ENCODE data around the gene DNAH11. TPM values are rescaled to one million over a fixed set of nuclear protein-coding genes. Genes with fewer than 3 reads are reported as not detected.

DNAH11 gene
- total and polyA plus RNA-seq, 4 donors: 1.8 to 24.7 (median 8.1) TPM

DNA sequence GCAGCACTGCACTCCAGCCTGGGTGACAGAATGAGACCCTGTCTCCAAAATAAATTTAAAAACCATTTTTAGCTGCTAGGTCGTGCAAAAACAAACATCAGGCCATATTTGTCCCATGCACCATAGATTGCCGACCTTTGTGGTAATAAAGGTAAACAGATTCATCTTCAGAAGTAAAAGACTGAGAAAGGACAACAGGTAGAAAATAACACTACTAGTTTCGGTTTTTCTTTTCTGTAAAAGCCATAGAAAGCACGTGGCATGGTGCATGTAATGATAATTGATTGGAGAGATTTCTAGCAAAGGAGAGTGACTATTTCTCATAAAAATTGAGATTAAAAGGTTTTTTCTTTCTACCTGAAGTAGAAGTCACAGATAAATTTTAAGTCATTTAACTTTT, 93.9 kb downstream of the DNAH11 start:
- H3K27me3 ChIP-seq (ENCODE audit: control insufficient read depth in 3 of 3, insufficient read depth in 3 of 3, low read length in 2 of 3): no peaks in the 10 kb centered on the region
- H3K4me1 ChIP-seq (ENCODE audit: control insufficient read depth in 5 of 5, insufficient read depth in 5 of 5, low read length in 5 of 5): no peaks in the 10 kb centered on the region
- TF ChIP-seq, protein P1, sequence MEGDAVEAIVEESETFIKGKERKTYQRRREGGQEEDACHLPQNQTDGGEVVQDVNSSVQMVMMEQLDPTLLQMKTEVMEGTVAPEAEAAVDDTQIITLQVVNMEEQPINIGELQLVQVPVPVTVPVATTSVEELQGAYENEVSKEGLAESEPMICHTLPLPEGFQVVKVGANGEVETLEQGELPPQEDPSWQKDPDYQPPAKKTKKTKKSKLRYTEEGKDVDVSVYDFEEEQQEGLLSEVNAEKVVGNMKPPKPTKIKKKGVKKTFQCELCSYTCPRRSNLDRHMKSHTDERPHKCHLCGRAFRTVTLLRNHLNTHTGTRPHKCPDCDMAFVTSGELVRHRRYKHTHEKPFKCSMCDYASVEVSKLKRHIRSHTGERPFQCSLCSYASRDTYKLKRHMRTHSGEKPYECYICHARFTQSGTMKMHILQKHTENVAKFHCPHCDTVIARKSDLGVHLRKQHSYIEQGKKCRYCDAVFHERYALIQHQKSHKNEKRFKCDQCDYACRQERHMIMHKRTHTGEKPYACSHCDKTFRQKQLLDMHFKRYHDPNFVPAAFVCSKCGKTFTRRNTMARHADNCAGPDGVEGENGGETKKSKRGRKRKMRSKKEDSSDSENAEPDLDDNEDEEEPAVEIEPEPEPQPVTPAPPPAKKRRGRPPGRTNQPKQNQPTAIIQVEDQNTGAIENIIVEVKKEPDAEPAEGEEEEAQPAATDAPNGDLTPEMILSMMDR (IDR thresholded peaks at IDR 0.05; ENCODE audit: control extremely low read depth, extremely low read depth): no peak
- peaks cover 0 to 2% (median under 1%) of the 10 kb centered on the region in 4 donors for H3K9me3 ChIP-seq (ENCODE audit: control insufficient read depth in 4 of 4, insufficient read depth in 3 of 4, low read length in 3 of 4)
- H3K36me3 ChIP-seq (ENCODE audit: control insufficient read depth in 4 of 4, insufficient read depth in 4 of 4, low read length in 4 of 4): no peaks in the 10 kb centered on the region
- no peak overlapping the region for H3K27ac ChIP-seq (ENCODE audit: low read depth in 1 of 2, low read length in 1 of 2)
- 74 to 85% methylated on average over 4 of the region's 4 CpGs for WGBS, 2 donors
- no peak overlapping the region for H3K9ac ChIP-seq (ENCODE audit: insufficient read depth in 1 of 2, low read length in 2 of 2)
- no peak overlapping the region for H3K4me3 ChIP-seq
- ATAC-seq (ENCODE audit: insufficient read depth, low FRiP score) (no peak), DNase-seq (no peak)

DNA sequence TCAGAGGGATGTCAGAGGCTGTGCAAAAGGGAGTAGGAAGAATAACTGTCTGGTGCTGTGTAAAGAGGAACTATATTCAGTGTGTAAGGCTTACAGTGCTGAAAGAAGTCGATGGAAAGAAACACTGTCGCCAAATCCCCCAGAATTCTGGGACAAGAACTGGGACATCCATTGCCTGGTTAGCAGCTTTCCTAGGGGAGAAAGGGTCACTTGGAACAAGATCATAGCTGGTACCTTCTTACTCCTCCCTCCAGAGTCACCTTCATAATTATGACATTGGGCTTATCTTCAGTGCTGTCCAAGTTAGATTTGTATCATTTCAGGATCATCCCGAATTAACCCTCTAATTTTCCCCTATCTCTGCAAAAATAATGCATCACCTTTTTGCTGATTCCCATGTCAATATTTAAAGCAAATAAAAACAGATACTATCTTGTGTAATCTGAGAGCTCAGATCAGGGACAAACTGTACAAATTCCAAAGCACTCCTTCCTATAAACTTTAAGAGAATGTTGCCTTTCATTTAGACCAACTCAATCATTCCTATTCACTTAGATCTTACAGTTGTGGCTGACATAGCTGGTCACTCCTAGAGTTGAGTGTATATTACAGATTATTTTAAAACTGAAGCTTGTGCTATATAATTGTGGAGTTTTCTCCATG, 96.5 kb downstream of the DNAH11 start:
- WGBS, 2 donors: 69 to 80% methylated on average over 3 of the region's 3 CpGs

DNA sequence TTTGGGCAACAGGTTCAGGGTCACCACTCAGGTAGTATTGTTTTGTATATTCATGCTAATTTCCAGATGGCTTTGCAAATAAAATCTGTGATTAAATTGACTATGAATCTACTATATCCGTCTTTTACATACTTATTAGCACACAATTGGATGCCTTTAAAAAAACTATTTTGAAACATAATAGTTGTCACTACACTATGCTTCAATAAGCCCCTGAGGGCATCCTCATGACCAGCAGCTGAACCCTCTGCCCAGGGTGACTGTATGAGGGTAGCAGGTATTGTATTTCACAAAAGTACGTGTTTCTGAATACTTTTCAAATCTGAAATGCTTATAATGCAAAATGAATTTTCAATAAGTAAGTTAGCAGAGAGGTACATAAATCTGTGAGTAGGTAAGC, 97.3 kb downstream of the DNAH11 start:
- H3K4me3 ChIP-seq: no peak overlapping the region
- H3K4me1 ChIP-seq (ENCODE audit: control insufficient read depth in 5 of 5, insufficient read depth in 5 of 5, low read length in 5 of 5): no peaks in the 10 kb centered on the region
- no peak for ATAC-seq (ENCODE audit: insufficient read depth, low FRiP score)
- 85 to 86% methylated on average over 2 of the region's 2 CpGs for WGBS, 2 donors
- H3K36me3 ChIP-seq (ENCODE audit: control insufficient read depth in 4 of 4, insufficient read depth in 4 of 4, low read length in 4 of 4): no peaks in the 10 kb centered on the region
- no peak for DNase-seq
- TF ChIP-seq, protein P1 (IDR thresholded peaks at IDR 0.05; ENCODE audit: control extremely low read depth, extremely low read depth): no peak
- H3K9ac ChIP-seq (ENCODE audit: insufficient read depth in 1 of 2, low read length in 2 of 2): no peak overlapping the region
- no peaks in the 10 kb centered on the region for H3K27me3 ChIP-seq (ENCODE audit: control insufficient read depth in 3 of 3, insufficient read depth in 3 of 3, low read length in 2 of 3)
- H3K27ac ChIP-seq (ENCODE audit: low read depth in 1 of 2, low read length in 1 of 2): no peak overlapping the region
- no peaks in the 10 kb centered on the region for H3K9me3 ChIP-seq (ENCODE audit: control insufficient read depth in 4 of 4, insufficient read depth in 3 of 4, low read length in 3 of 4)

More for the DNA sequence above, 96.5 kb downstream of the DNAH11 start:
- DNase-seq: no peak
- Histone ChIP-seq H3K9me3 (ENCODE audit: control insufficient read depth in 4 of 4, insufficient read depth in 3 of 4, low read length in 3 of 4) (no peaks in the 10 kb centered on the region), H3K36me3 (ENCODE audit: control insufficient read depth in 4 of 4, insufficient read depth in 4 of 4, low read length in 4 of 4) (no peaks in the 10 kb centered on the region), H3K4me3 (no peak overlapping the region), H3K27ac (ENCODE audit: low read depth in 1 of 2, low read length in 1 of 2) (no peak overlapping the region), H3K27me3 (ENCODE audit: control insufficient read depth in 3 of 3, insufficient read depth in 3 of 3, low read length in 2 of 3) (no peaks in the 10 kb centered on the region), H3K4me1 (ENCODE audit: control insufficient read depth in 5 of 5, insufficient read depth in 5 of 5, low read length in 5 of 5) (no peaks in the 10 kb centered on the region), H3K9ac (ENCODE audit: insufficient read depth in 1 of 2, low read length in 2 of 2) (no peak overlapping the region)
- no peak for ATAC-seq (ENCODE audit: insufficient read depth, low FRiP score)
- TF ChIP-seq, protein P1 (IDR thresholded peaks at IDR 0.05; ENCODE audit: control extremely low read depth, extremely low read depth): no peak

DNA sequence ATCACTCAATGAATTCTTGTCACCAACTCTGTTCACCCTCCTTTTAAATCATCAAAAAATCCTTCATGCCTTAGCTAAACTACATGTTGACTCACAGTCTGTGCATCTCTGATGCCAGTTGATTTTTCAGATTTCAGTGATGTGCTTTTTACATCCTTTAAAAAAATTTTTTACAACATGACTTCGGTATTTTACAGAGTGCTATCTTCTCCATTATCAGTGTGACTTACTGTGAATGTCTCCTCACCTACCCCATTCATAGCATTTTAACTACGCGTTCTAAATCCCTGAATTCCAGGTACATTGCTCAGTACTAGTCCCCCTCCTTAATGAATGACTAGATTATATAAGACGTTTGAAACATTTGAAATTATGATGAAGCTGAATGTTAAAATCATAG, 98.7 kb downstream of the DNAH11 start:
- no peak for DNase-seq
- 82 to 90% methylated on average over 4 of the region's 4 CpGs for WGBS, 2 donors

More for the DNA sequence above, 98.7 kb downstream of the DNAH11 start:
- Histone ChIP-seq H3K9me3 (ENCODE audit: control insufficient read depth in 4 of 4, insufficient read depth in 3 of 4, low read length in 3 of 4) (no peaks in the 10 kb centered on the region), H3K4me3 (no peak overlapping the region), H3K36me3 (ENCODE audit: control insufficient read depth in 4 of 4, insufficient read depth in 4 of 4, low read length in 4 of 4) (no peaks in the 10 kb centered on the region), H3K27me3 (ENCODE audit: control insufficient read depth in 3 of 3, insufficient read depth in 3 of 3, low read length in 2 of 3) (no peaks in the 10 kb centered on the region), H3K27ac (ENCODE audit: low read depth in 1 of 2, low read length in 1 of 2) (no peak overlapping the region), H3K9ac (ENCODE audit: insufficient read depth in 1 of 2, low read length in 2 of 2) (no peak overlapping the region), H3K4me1 (ENCODE audit: control insufficient read depth in 5 of 5, insufficient read depth in 5 of 5, low read length in 5 of 5) (no peaks in the 10 kb centered on the region)
- TF ChIP-seq, protein P1 (IDR thresholded peaks at IDR 0.05; ENCODE audit: control extremely low read depth, extremely low read depth): no peak
- ATAC-seq (ENCODE audit: insufficient read depth, low FRiP score): no peak

All from lung (tissue), 12 donors.